Chondrocyte (in vitro differentiated cells): ENCODE data around the gene PRKAG2. TPM values are rescaled to one million over a fixed set of nuclear protein-coding genes. Genes with fewer than 3 reads are reported as not detected.

Source experiments
- DNase-seq: peaks from one replicate; pipeline ENCODE4 v3.0.0; 2021; ENCODE audit warnings: mixed read lengths, low spot score
- H3K27ac Mint-ChIP-seq: one replicate; pipeline ENCODE4 v1.8.0; 2021; ENCODE audit warnings: mild to moderate bottlenecking, moderate library complexity, mixed read lengths; ENCODE audit not compliant: unreplicated experiment
- H3K27me3 Mint-ChIP-seq: 2 replicates; pipeline ENCODE4 v1.8.0; 2021; ENCODE audit warnings: low read depth, mixed read lengths
- H3K36me3 Mint-ChIP-seq: 2 replicates; pipeline ENCODE4 v1.8.0; 2021; ENCODE audit warnings: low read depth, mixed read lengths
- H3K4me1 Mint-ChIP-seq: 2 replicates; pipeline ENCODE4 v1.8.0; 2021; ENCODE audit warnings: low read depth, mild to moderate bottlenecking, mixed read lengths
- H3K4me3 Mint-ChIP-seq: one replicate; pipeline ENCODE4 v1.8.0; 2021; ENCODE audit warnings: mild to moderate bottlenecking, moderate library complexity, mixed read lengths; ENCODE audit not compliant: unreplicated experiment
- H3K9me3 Mint-ChIP-seq: 2 replicates; pipeline ENCODE4 v1.8.0; 2021; ENCODE audit warnings: low read depth, mixed read lengths
- total RNA-seq: library from RNA; stranded (reverse); gene quantifications from 3 replicates; pipeline ENCODE4 v1.2.1, GENCODE V29; 2021
- TF ChIP-seq, protein P1 (sequence below): fragments of 200-600 bp; sonication (generic); IDR thresholded peaks from 2 replicates; pipeline ENCODE4 v1.5.0; 2021; ENCODE audit warnings: antibody characterized with exemption, mild to moderate bottlenecking, moderate library complexity

PRKAG2 gene
- total RNA-seq, 1 donor from 2014 or later, result 35.4 TPM

DNA sequence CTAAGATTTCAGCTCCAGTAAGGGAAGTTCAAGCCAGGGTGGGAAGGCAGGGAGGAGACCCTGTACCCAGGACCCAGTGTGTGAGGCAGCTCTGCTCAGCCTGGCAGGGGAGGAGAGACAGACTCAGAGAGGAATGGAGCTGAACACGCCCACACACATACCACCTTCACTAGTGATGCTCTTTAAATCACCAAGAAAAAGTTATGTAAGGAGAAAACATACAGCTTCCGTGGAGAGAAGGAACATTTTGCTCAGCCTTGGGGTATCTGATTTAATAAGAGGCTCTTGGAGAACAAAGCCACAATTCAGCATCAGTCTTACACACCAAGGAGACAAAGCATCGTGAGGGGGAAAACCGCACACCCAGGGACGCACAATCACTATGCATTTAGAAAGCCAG is 62.9 kb downstream of the PRKAG2 start:
- peaks cover 40% of the 10 kb centered on the region for H3K27me3 Mint-ChIP-seq
- TF ChIP-seq, protein P1, sequence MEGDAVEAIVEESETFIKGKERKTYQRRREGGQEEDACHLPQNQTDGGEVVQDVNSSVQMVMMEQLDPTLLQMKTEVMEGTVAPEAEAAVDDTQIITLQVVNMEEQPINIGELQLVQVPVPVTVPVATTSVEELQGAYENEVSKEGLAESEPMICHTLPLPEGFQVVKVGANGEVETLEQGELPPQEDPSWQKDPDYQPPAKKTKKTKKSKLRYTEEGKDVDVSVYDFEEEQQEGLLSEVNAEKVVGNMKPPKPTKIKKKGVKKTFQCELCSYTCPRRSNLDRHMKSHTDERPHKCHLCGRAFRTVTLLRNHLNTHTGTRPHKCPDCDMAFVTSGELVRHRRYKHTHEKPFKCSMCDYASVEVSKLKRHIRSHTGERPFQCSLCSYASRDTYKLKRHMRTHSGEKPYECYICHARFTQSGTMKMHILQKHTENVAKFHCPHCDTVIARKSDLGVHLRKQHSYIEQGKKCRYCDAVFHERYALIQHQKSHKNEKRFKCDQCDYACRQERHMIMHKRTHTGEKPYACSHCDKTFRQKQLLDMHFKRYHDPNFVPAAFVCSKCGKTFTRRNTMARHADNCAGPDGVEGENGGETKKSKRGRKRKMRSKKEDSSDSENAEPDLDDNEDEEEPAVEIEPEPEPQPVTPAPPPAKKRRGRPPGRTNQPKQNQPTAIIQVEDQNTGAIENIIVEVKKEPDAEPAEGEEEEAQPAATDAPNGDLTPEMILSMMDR, result no peak
- H3K4me3 Mint-ChIP-seq, result no peak overlapping the region
- DNase-seq, result peak; percentile 29
- H3K36me3 Mint-ChIP-seq, result peaks cover 1% of the 10 kb centered on the region
- H3K9me3 Mint-ChIP-seq, result no peaks in the 10 kb centered on the region
- H3K27ac Mint-ChIP-seq, result no peak overlapping the region
- peaks cover 5% of the 10 kb centered on the region for H3K4me1 Mint-ChIP-seq

- H3K4me3 Mint-ChIP-seq, result no peak overlapping the region
- peak; percentile 52 for DNase-seq
- H3K36me3 Mint-ChIP-seq, result peaks cover 1% of the 10 kb centered on the region
- peaks cover 8% of the 10 kb centered on the region for H3K4me1 Mint-ChIP-seq
- TF ChIP-seq, protein P1, result no peak
- H3K27ac Mint-ChIP-seq, result no peak overlapping the region
- no peaks in the 10 kb centered on the region for H3K9me3 Mint-ChIP-seq
- H3K27me3 Mint-ChIP-seq, result peaks cover 40% of the 10 kb centered on the region
These were observed 63.5 kb downstream of the PRKAG2 start for GRCh38 chr7:151813445-151813844.

GRCh38 chr7:151812967-151813366 is 63.9 kb downstream of the PRKAG2 start:
- peak; percentile 60 for DNase-seq
- H3K4me3 Mint-ChIP-seq, result no peak overlapping the region
- peaks cover 8% of the 10 kb centered on the region for H3K4me1 Mint-ChIP-seq
- H3K27me3 Mint-ChIP-seq, result peaks cover 43% of the 10 kb centered on the region
- H3K9me3 Mint-ChIP-seq, result no peaks in the 10 kb centered on the region
- no peak overlapping the region for H3K27ac Mint-ChIP-seq
- H3K36me3 Mint-ChIP-seq, result peaks cover 1% of the 10 kb centered on the region
- TF ChIP-seq, protein P1, result no peak

- no peak overlapping the region for H3K27ac Mint-ChIP-seq
- TF ChIP-seq, protein P1, result no peak
- H3K4me3 Mint-ChIP-seq, result no peak overlapping the region
- peaks cover 1% of the 10 kb centered on the region for H3K36me3 Mint-ChIP-seq
- H3K27me3 Mint-ChIP-seq, result peaks cover 40% of the 10 kb centered on the region
- peaks cover 22% of the 10 kb centered on the region for H3K4me1 Mint-ChIP-seq
- H3K9me3 Mint-ChIP-seq, result no peaks in the 10 kb centered on the region
- DNase-seq, result peak; percentile 72
These were observed 66.3 kb downstream of the PRKAG2 start for GRCh38 chr7:151810441-151811232.

GRCh38 chr7:151809864-151810170 is 67.1 kb downstream of the PRKAG2 start:
- peaks cover 6% of the 10 kb centered on the region for H3K9me3 Mint-ChIP-seq
- no peak overlapping the region for H3K4me3 Mint-ChIP-seq
- TF ChIP-seq, protein P1, result no peak
- peaks cover 4% of the 10 kb centered on the region for H3K36me3 Mint-ChIP-seq
- DNase-seq, result peak; percentile 35
- peaks cover 40% of the 10 kb centered on the region for H3K27me3 Mint-ChIP-seq
- H3K27ac Mint-ChIP-seq, result no peak overlapping the region
- peaks cover 22% of the 10 kb centered on the region for H3K4me1 Mint-ChIP-seq
